PFSK-1 (cell line): ENCODE data around the gene ELMOD3.

Experiments
- FOXP2 ChIP-seq: optimal IDR thresholded peaks from 2 replicates; pipeline ENCODE3; 2011; ENCODE audit warnings: borderline replicate concordance, control low read depth, inconsistent platforms; ENCODE audit not compliant: insufficient read depth; ENCODE audit errors: extremely low read length, extremely low read depth
- POLR2AphosphoS5 ChIP-seq: IDR thresholded peaks from 2 replicates; pipeline ENCODE4 v1.6.1; 2012; ENCODE audit warnings: low read depth, mild to moderate bottlenecking, control low read depth, low read length, moderate library complexity
- REST ChIP-seq, 2 experiments: IDR thresholded peaks; 2 replicates each; pipeline versions ENCODE4 v1.6.1 to v1.8.0; 2011 to 2012; ENCODE audit warnings: low read depth in 2 of 2, low read length in 2 of 2, control low read depth in 1 of 2, inconsistent platforms in 1 of 2, mild to moderate bottlenecking in 1 of 2, moderate library complexity in 1 of 2; ENCODE audit not compliant: insufficient read depth in 1 of 2
- SIN3A ChIP-seq: IDR thresholded peaks from 2 replicates; pipeline ENCODE4 v1.6.1; 2012; ENCODE audit warnings: mild to moderate bottlenecking, low read length, moderate library complexity, borderline replicate concordance; ENCODE audit not compliant: insufficient read depth
- TAF1 ChIP-seq: IDR thresholded peaks from 2 replicates; pipeline ENCODE4 v1.6.1; 2012; ENCODE audit warnings: low read length, control low read depth, borderline replicate concordance; ENCODE audit not compliant: insufficient read depth

Gene ELMOD3

GRCh38 chr2:85400023-85400422 lies 45.5 kb downstream of the ELMOD3 start:
- TF ChIP-seq TAF1, result no peak
- no peak for TF ChIP-seq SIN3A
- no peak for TF ChIP-seq POLR2AphosphoS5
- TF ChIP-seq FOXP2, result no peak
- TF ChIP-seq REST (IDR thresholded peaks at IDR 0.05; ENCODE audit: insufficient read depth in 1 of 2, low read depth in 2 of 2, low read length in 2 of 2), result no peak

- TF ChIP-seq SIN3A (no peak), TAF1 (no peak), POLR2AphosphoS5 (no peak), REST (IDR thresholded peaks at IDR 0.05; ENCODE audit: insufficient read depth in 1 of 2, low read depth in 2 of 2, low read length in 2 of 2) (no peak), FOXP2 (no peak)
These were observed 46.2 kb downstream of the ELMOD3 start for GRCh38 chr2:85400541-85401463.

- no peak for TF ChIP-seq REST (IDR thresholded peaks at IDR 0.05; ENCODE audit: insufficient read depth in 1 of 2, low read depth in 2 of 2, low read length in 2 of 2)
- no peak for TF ChIP-seq TAF1
- no peak for TF ChIP-seq FOXP2
- no peak for TF ChIP-seq SIN3A
- no peak for TF ChIP-seq POLR2AphosphoS5
These were observed 46.9 kb downstream of the ELMOD3 start for GRCh38 chr2:85401464-85401805.

DNA sequence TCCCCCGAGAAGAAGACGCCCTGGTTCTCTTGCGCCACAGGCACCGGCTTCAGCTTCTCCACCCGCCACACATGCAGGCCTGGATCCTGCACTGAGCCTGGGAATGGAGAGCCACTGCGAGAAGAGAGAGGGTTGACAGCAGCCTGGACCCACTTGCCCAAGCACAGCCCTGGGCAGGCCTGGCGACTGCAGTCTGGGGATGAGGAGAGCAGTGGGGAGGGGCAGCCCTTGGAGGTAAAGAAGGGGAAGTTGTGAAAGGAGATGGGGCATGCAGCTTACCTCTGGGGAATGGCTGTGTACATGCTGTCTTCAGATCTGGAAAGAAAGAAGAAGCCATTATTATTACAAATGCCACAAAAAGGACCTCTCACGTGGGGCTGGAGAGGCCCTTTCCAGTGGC lies 47.3 kb downstream of the ELMOD3 start:
- TF ChIP-seq REST (IDR thresholded peaks at IDR 0.05; ENCODE audit: insufficient read depth in 1 of 2, low read depth in 2 of 2, low read length in 2 of 2), result no peak
- no peak for TF ChIP-seq TAF1
- TF ChIP-seq POLR2AphosphoS5, result no peak
- no peak for TF ChIP-seq FOXP2
- TF ChIP-seq SIN3A, result no peak
